Panc1 (cell line): ENCODE results near the gene FGFRL1. TPM values are rescaled to one million over a fixed set of nuclear protein-coding genes. Genes with fewer than 3 reads are reported as not detected.

ENCODE experiments used
- ATAC-seq: fragments of 200-7000 bp; cut with Tn5 transposase; 2 replicates; pipeline ENCODE4 v1.9.1; 2020; ENCODE audit warnings: mild to moderate bottlenecking, moderate library complexity
- BruUV-seq: library from RNA; stranded (reverse); fragments of 400-500 nt; replicated peaks from 2 replicates; lab custom pipeline; 2021; lab: Mats Ljungman, UMichigan
- CTCF ChIA-PET: fragments of 300-600 bp; sonication (Branson Sonifier 250); formaldehyde crosslinking; loops from one replicate; lab custom pipeline; 2022; ENCODE audit warnings: antibody characterized with exemption; lab: Charles Lee
- POLR2A ChIA-PET: fragments of 300-600 bp; sonication (Branson Sonifier 250); formaldehyde crosslinking; loops from one replicate; lab custom pipeline; 2022; ENCODE audit warnings: antibody characterized with exemption; lab: Charles Lee
- DNase-seq: peaks from one replicate; pipeline ENCODE4 v3.0.0-alpha.2; 2010; ENCODE audit warnings: low read depth, low spot score
- H3K27ac ChIP-seq: 2 replicates; pipeline ENCODE4 v1.5.1; 2011; ENCODE audit warnings: mild to moderate bottlenecking, low read length, inconsistent platforms
- H3K27me3 ChIP-seq: fragments of 200-500 bp; sonication (Bioruptor generic); 2 replicates; pipeline ENCODE4 v1.6.0; 2014; ENCODE audit warnings: low read length, inconsistent platforms; ENCODE audit not compliant: control insufficient read depth, insufficient read depth
- H3K36me3 ChIP-seq: fragments of 200-500 bp; sonication (Bioruptor generic); 2 replicates; pipeline ENCODE4 v1.5.1; 2014; ENCODE audit warnings: inconsistent platforms, mild to moderate bottlenecking, low read length, moderate library complexity; ENCODE audit not compliant: control insufficient read depth, insufficient read depth
- H3K4me1 ChIP-seq: 2 replicates; pipeline ENCODE4 v1.5.1; 2011; ENCODE audit warnings: inconsistent platforms, mild to moderate bottlenecking, low read length, moderate library complexity; ENCODE audit not compliant: control insufficient read depth, insufficient read depth
- H3K4me3 ChIP-seq, 2 experiments: 2 replicates each; pipeline ENCODE4 v1.5.1; 2011 to 2012; ENCODE audit warnings: low read depth in 2 of 2, low read length in 2 of 2, mild to moderate bottlenecking in 2 of 2, inconsistent platforms in 1 of 2, moderate library complexity in 1 of 2
- H3K9me3 ChIP-seq: fragments of 200-500 bp; sonication (Bioruptor generic); 2 replicates; pipeline ENCODE4 v1.5.1; 2014; ENCODE audit warnings: low read depth, mild to moderate bottlenecking, inconsistent platforms, low read length, moderate library complexity; ENCODE audit not compliant: control insufficient read depth, insufficient read depth
- POLR2AphosphoS5 ChIP-seq: IDR thresholded peaks from 2 replicates; pipeline ENCODE4 v1.6.1; 2012; ENCODE audit warnings: mild to moderate bottlenecking, low read depth, low read length, moderate library complexity
- SIN3A ChIP-seq: IDR thresholded peaks from 2 replicates; pipeline ENCODE4 v1.6.1; 2012; ENCODE audit warnings: low read depth, mild to moderate bottlenecking, low read length, moderate library complexity, borderline replicate concordance; ENCODE audit not compliant: insufficient read depth
- TCF7L2 ChIP-seq: IDR thresholded peaks from 2 replicates; pipeline ENCODE4 v1.6.1; 2011; ENCODE audit warnings: mild to moderate bottlenecking, low read depth, low read length, inconsistent platforms
- in situ Hi-C: cut with HindIII; loops from 2 replicates; pipeline ENCODE4 v1.10.0; 2016; ENCODE audit warnings: low sequenced_read_pairs, low pct_unique_long_range_greater_than_20kb
- intact Hi-C: fragments of 100-400 bp; cut with micrococcal nuclease; formaldehyde crosslinking; loops from one replicate; pipeline ENCODE4 v1.10.0; 2022; ENCODE audit not compliant: unreplicated experiment
- total RNA-seq: library from RNA; stranded (reverse); gene quantifications from one replicate; pipeline ENCODE4 v1.2.1, GENCODE V29; 2021; ENCODE audit not compliant: unreplicated experiment
- TF ChIP-seq, protein P1 (sequence below), 2 experiments: IDR thresholded peaks; 2 replicates each; pipeline ENCODE4 v1.6.1; 2011 to 2012; ENCODE audit warnings: low read depth in 2 of 2, control low read depth in 1 of 2, low read length in 1 of 2, mild to moderate bottlenecking in 1 of 2, moderate library complexity in 1 of 2; ENCODE audit not compliant: insufficient read depth in 1 of 2
- TF ChIP-seq, protein P2 (sequence below): fragments of 450-650 bp; IDR thresholded peaks from 2 replicates; pipeline ENCODE4 v1.5.1; 2017; ENCODE audit warnings: mild to moderate bottlenecking

FGFRL1 gene
- total RNA-seq, 1 experiment from 2014 or later: 43.1 TPM

DNA sequence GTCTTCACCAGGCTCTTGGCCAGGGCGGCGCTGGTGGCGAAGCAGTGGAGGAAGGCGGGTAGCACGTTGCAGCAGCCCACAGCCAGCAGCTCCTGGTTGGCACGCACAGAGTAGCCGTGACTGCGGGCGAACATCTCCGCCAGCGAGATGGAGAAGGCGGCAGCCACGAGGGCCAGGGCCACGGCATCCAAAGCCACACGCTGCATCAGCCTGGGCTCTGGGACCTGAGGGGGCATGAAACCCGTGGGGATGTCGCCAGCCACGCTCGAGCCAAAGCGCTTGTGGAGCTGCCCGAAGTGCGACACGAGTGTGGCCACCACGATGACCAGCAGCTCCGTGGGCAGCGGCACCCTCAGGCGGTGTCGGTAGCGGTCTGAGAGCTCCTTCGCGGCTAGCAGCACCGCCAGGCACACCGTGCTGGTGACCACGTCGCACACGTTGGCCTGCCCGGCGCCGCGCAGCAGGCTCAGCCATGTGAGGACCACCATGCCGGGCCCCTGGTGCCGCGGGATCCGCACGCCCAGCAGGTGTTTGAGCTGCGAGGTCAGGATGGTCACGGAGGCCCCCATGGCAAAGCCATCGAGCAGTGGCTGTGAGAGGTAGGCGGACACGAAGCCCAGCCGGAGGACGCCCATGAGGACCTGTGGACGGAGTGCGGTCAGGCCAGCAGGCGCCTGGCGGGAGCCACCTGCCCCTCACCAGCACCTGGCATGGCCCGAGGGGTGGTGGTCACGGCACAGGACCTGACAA lies 21.5 kb upstream of the FGFRL1 start:
- BruUV-seq: no TSS peak
- H3K27me3 ChIP-seq: no peaks in the 10 kb centered on the region
- intact Hi-C loops: no loop called here
- ATAC-seq (no peak), DNase-seq (no peak)
- TF ChIP-seq SIN3A (no peak), POLR2AphosphoS5 (no peak)
- TF ChIP-seq, protein P1, sequence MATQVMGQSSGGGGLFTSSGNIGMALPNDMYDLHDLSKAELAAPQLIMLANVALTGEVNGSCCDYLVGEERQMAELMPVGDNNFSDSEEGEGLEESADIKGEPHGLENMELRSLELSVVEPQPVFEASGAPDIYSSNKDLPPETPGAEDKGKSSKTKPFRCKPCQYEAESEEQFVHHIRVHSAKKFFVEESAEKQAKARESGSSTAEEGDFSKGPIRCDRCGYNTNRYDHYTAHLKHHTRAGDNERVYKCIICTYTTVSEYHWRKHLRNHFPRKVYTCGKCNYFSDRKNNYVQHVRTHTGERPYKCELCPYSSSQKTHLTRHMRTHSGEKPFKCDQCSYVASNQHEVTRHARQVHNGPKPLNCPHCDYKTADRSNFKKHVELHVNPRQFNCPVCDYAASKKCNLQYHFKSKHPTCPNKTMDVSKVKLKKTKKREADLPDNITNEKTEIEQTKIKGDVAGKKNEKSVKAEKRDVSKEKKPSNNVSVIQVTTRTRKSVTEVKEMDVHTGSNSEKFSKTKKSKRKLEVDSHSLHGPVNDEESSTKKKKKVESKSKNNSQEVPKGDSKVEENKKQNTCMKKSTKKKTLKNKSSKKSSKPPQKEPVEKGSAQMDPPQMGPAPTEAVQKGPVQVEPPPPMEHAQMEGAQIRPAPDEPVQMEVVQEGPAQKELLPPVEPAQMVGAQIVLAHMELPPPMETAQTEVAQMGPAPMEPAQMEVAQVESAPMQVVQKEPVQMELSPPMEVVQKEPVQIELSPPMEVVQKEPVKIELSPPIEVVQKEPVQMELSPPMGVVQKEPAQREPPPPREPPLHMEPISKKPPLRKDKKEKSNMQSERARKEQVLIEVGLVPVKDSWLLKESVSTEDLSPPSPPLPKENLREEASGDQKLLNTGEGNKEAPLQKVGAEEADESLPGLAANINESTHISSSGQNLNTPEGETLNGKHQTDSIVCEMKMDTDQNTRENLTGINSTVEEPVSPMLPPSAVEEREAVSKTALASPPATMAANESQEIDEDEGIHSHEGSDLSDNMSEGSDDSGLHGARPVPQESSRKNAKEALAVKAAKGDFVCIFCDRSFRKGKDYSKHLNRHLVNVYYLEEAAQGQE (IDR thresholded peaks at IDR 0.05; ENCODE audit: insufficient read depth in 1 of 2, low read depth in 2 of 2, low read length in 1 of 2): no peak
- TF ChIP-seq, protein P2, sequence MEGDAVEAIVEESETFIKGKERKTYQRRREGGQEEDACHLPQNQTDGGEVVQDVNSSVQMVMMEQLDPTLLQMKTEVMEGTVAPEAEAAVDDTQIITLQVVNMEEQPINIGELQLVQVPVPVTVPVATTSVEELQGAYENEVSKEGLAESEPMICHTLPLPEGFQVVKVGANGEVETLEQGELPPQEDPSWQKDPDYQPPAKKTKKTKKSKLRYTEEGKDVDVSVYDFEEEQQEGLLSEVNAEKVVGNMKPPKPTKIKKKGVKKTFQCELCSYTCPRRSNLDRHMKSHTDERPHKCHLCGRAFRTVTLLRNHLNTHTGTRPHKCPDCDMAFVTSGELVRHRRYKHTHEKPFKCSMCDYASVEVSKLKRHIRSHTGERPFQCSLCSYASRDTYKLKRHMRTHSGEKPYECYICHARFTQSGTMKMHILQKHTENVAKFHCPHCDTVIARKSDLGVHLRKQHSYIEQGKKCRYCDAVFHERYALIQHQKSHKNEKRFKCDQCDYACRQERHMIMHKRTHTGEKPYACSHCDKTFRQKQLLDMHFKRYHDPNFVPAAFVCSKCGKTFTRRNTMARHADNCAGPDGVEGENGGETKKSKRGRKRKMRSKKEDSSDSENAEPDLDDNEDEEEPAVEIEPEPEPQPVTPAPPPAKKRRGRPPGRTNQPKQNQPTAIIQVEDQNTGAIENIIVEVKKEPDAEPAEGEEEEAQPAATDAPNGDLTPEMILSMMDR: no peak
- peaks cover 24% of the 10 kb centered on the region for H3K4me1 ChIP-seq
- in situ Hi-C loops: no loop called here
- POLR2A ChIA-PET: no interaction called here
- no peaks in the 10 kb centered on the region for H3K36me3 ChIP-seq
- CTCF ChIA-PET: no interaction called here
- no peaks in the 10 kb centered on the region for H3K9me3 ChIP-seq
- H3K27ac ChIP-seq: no peak overlapping the region
- H3K4me3 ChIP-seq: no peak overlapping the region

DNA sequence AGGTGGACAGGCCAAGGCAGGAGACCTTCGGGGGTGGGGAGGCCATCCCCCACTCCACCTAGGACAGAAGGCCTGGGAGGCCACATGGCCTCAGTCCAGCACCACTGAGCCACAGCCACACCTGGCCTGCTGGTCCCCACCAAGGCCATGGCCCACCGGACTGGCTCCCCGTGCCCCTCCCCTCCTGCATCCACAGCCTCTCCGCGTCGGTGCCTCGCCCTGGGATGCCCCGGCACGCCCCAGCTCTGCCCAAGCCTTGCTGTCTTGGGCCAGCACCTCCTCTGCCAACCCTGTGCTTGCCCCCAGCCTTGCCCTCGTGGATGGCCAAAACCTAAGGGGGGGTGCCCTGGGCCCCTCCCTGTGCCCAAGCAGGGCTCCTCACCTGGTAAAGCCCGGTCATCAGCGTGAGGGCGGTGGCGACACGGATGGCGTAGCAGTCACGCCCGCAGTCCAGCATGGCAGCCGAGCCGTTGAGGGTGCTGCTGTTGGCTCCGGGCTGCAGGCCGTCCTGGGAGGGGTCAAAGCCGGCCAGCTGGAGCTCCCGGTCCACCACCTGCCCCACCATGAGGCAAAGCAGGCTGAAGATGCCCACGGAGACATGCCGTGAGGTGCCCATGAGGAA lies 20.6 kb upstream of the FGFRL1 start:
- CTCF ChIA-PET: no interaction called here
- Histone ChIP-seq H3K4me1 (peaks cover 18% of the 10 kb centered on the region), H3K9me3 (no peaks in the 10 kb centered on the region), H3K27me3 (no peaks in the 10 kb centered on the region), H3K36me3 (no peaks in the 10 kb centered on the region), H3K27ac (no peak overlapping the region), H3K4me3 (no peak overlapping the region)
- intact Hi-C loops: no loop called here
- in situ Hi-C loops: no loop called here
- POLR2A ChIA-PET: no interaction called here
- BruUV-seq: no TSS peak
- ATAC-seq (no peak), DNase-seq (no peak)
- TF ChIP-seq TCF7L2 (no peak), POLR2AphosphoS5 (no peak), SIN3A (no peak)
- TF ChIP-seq, protein P2: no peak
- TF ChIP-seq, protein P1 (IDR thresholded peaks at IDR 0.05; ENCODE audit: insufficient read depth in 1 of 2, low read depth in 2 of 2, low read length in 1 of 2): no peak
